ENCODE results near the gene ENOPH1.

The ENOPH1 gene

GRCh38 chr4:82489987-82490386 is 59.6 kb downstream of the ENOPH1 start:
- Histone ChIP-seq H3K79me2 (ENCODE audit: insufficient read depth, low read length) (no peaks in the 10 kb centered on the region), H3K9me2 (ENCODE audit: low read depth, low read length) (no peaks in the 10 kb centered on the region), H3K27me3 (ENCODE audit: insufficient read depth, low read length) (no peaks in the 10 kb centered on the region), H4K20me1 (ENCODE audit: insufficient read depth, low read length) (no peaks in the 10 kb centered on the region), H3K9me3 (ENCODE audit: low read length) (no peaks in the 10 kb centered on the region), H3K27ac (ENCODE audit: low read depth, low read length, poor library complexity, severe bottlenecking) (no peak overlapping the region), H3K36me3 (ENCODE audit: insufficient read depth, low read length) (no peaks in the 10 kb centered on the region), H3K9ac (ENCODE audit: low read length) (no peak overlapping the region), H3K4me2 (ENCODE audit: low read length) (no peak overlapping the region), H2AFZ (ENCODE audit: low read length) (no peak overlapping the region), H3F3A (ENCODE audit: insufficient read depth, low read length) (no peaks in the 10 kb centered on the region), H3K4me3 (ENCODE audit: low read depth, low read length, poor library complexity, severe bottlenecking) (no peak overlapping the region), H3K4me1 (ENCODE audit: insufficient read depth, low read length, severe bottlenecking) (no peaks in the 10 kb centered on the region)
- no peak for TF ChIP-seq CTCF (IDR thresholded peaks at IDR 0.05; ENCODE audit: low read length)
- no peak for TF ChIP-seq EZH2 (IDR thresholded peaks at IDR 0.05; ENCODE audit: borderline replicate concordance, low read length)

- Histone ChIP-seq H3K4me1 (ENCODE audit: insufficient read depth, low read length, severe bottlenecking) (no peaks in the 10 kb centered on the region), H3K27ac (ENCODE audit: low read depth, low read length, poor library complexity, severe bottlenecking) (no peak overlapping the region), H3K9ac (ENCODE audit: low read length) (no peak overlapping the region), H3K27me3 (ENCODE audit: insufficient read depth, low read length) (no peaks in the 10 kb centered on the region), H2AFZ (ENCODE audit: low read length) (no peak overlapping the region), H3F3A (ENCODE audit: insufficient read depth, low read length) (no peaks in the 10 kb centered on the region), H3K36me3 (ENCODE audit: insufficient read depth, low read length) (no peaks in the 10 kb centered on the region), H3K9me3 (ENCODE audit: low read length) (no peaks in the 10 kb centered on the region), H4K20me1 (ENCODE audit: insufficient read depth, low read length) (no peaks in the 10 kb centered on the region), H3K9me2 (ENCODE audit: low read depth, low read length) (no peaks in the 10 kb centered on the region), H3K4me2 (ENCODE audit: low read length) (no peak overlapping the region), H3K4me3 (ENCODE audit: low read depth, low read length, poor library complexity, severe bottlenecking) (no peak overlapping the region), H3K79me2 (ENCODE audit: insufficient read depth, low read length) (no peaks in the 10 kb centered on the region)
- no peak for TF ChIP-seq EZH2 (IDR thresholded peaks at IDR 0.05; ENCODE audit: borderline replicate concordance, low read length)
- no peak for TF ChIP-seq CTCF (IDR thresholded peaks at IDR 0.05; ENCODE audit: low read length)
Measured at GRCh38 chr4:82491251-82491960, 61.0 kb downstream of the ENOPH1 start.

- Histone ChIP-seq H3K9me3 (ENCODE audit: low read length) (no peaks in the 10 kb centered on the region), H2AFZ (ENCODE audit: low read length) (no peak overlapping the region), H3K9ac (ENCODE audit: low read length) (no peak overlapping the region), H3K36me3 (ENCODE audit: insufficient read depth, low read length) (no peaks in the 10 kb centered on the region), H3K27me3 (ENCODE audit: insufficient read depth, low read length) (no peaks in the 10 kb centered on the region), H3K4me2 (ENCODE audit: low read length) (no peak overlapping the region), H3K9me2 (ENCODE audit: low read depth, low read length) (no peaks in the 10 kb centered on the region), H4K20me1 (ENCODE audit: insufficient read depth, low read length) (no peaks in the 10 kb centered on the region), H3F3A (ENCODE audit: insufficient read depth, low read length) (no peaks in the 10 kb centered on the region), H3K4me1 (ENCODE audit: insufficient read depth, low read length, severe bottlenecking) (no peaks in the 10 kb centered on the region), H3K27ac (ENCODE audit: low read depth, low read length, poor library complexity, severe bottlenecking) (no peak overlapping the region), H3K4me3 (ENCODE audit: low read depth, low read length, poor library complexity, severe bottlenecking) (no peak overlapping the region), H3K79me2 (ENCODE audit: insufficient read depth, low read length) (no peaks in the 10 kb centered on the region)
- TF ChIP-seq EZH2 (IDR thresholded peaks at IDR 0.05; ENCODE audit: borderline replicate concordance, low read length), result no peak
- TF ChIP-seq CTCF (IDR thresholded peaks at IDR 0.05; ENCODE audit: low read length), result no peak
Measured at GRCh38 chr4:82493721-82494425, 63.5 kb downstream of the ENOPH1 start.
